Stimulated activated naive CD8-positive, alpha-beta T cell treated with anti-CD3 and anti-CD28 coated beads, Interleukin-15, Interleukin-2, amounts not matched to agents 100 ng/mL and 50 ng/mL, for 24 hours (primary cell): Measurements from ENCODE around the gene KRT31.
"Not testable (repeated sequence)": the region's sequence is repeated elsewhere in the genome, so short reads cannot be mapped to it uniquely, and the experiment has no call there.

Experiments used
- H3K27ac Mint-ChIP-seq: one replicate; pipeline ENCODE4 v1.8.0; 2021; ENCODE audit warnings: mild to moderate bottlenecking, mixed read lengths
- H3K27me3 Mint-ChIP-seq: one replicate; pipeline ENCODE4 v1.8.0; 2021; ENCODE audit warnings: mixed read lengths
- H3K36me3 Mint-ChIP-seq: one replicate; pipeline ENCODE4 v1.8.0; 2021; ENCODE audit warnings: low read depth, mixed read lengths
- H3K4me1 Mint-ChIP-seq: one replicate; pipeline ENCODE4 v1.8.0; 2021; ENCODE audit warnings: low read depth, mixed read lengths
- H3K4me3 Mint-ChIP-seq: one replicate; pipeline ENCODE4 v1.8.0; 2021; ENCODE audit warnings: mild to moderate bottlenecking, mixed read lengths
- H3K9me3 Mint-ChIP-seq: one replicate; pipeline ENCODE4 v1.8.0; 2021; ENCODE audit warnings: mixed read lengths

Gene KRT31

GRCh38 chr17:41424111-41424635 lies 26.8 kb upstream of the KRT31 start, which contains the start of gene KRT37:
TSS of gene KRT37 (minus strand) at chr17:41424585. CDS start at chr17:41424523, 62 bp downstream.
- H3K9me3 Mint-ChIP-seq, result no peaks in the 10 kb centered on the region
- no peaks in the 10 kb centered on the region for H3K4me1 Mint-ChIP-seq
- no peak within 1 kb of the TSS for H3K4me3 Mint-ChIP-seq
- H3K36me3 Mint-ChIP-seq, result no peaks in the 10 kb centered on the region
- H3K27ac Mint-ChIP-seq, result no peak within 1 kb of the TSS
- H3K27me3 Mint-ChIP-seq, result no peaks in the 10 kb centered on the region

- H3K27ac Mint-ChIP-seq, H3K9me3 Mint-ChIP-seq, H3K4me3 Mint-ChIP-seq, H3K4me1 Mint-ChIP-seq, H3K27me3 Mint-ChIP-seq, H3K36me3 Mint-ChIP-seq: not testable (repeated sequence)
These were observed 25.2 kb upstream of the KRT31 start for GRCh38 chr17:41422586-41422985.

GRCh38 chr17:41421617-41422016 lies 24.2 kb upstream of the KRT31 start:
- no peaks in the 10 kb centered on the region for H3K27me3 Mint-ChIP-seq
- no peaks in the 10 kb centered on the region for H3K9me3 Mint-ChIP-seq
- H3K4me3 Mint-ChIP-seq, result no peak overlapping the region
- H3K27ac Mint-ChIP-seq, result no peak overlapping the region
- H3K36me3 Mint-ChIP-seq, result no peaks in the 10 kb centered on the region
- H3K4me1 Mint-ChIP-seq, result no peaks in the 10 kb centered on the region

GRCh38 chr17:41421116-41421515 lies 23.7 kb upstream of the KRT31 start:
- no peaks in the 10 kb centered on the region for H3K4me1 Mint-ChIP-seq
- H3K27ac Mint-ChIP-seq, result no peak overlapping the region
- H3K4me3 Mint-ChIP-seq, result no peak overlapping the region
- no peaks in the 10 kb centered on the region for H3K9me3 Mint-ChIP-seq
- H3K27me3 Mint-ChIP-seq, result no peaks in the 10 kb centered on the region
- no peaks in the 10 kb centered on the region for H3K36me3 Mint-ChIP-seq

GRCh38 chr17:41420134-41420533 lies 22.7 kb upstream of the KRT31 start:
- no peak overlapping the region for H3K4me3 Mint-ChIP-seq
- no peaks in the 10 kb centered on the region for H3K27me3 Mint-ChIP-seq
- no peaks in the 10 kb centered on the region for H3K4me1 Mint-ChIP-seq
- no peak overlapping the region for H3K27ac Mint-ChIP-seq
- no peaks in the 10 kb centered on the region for H3K36me3 Mint-ChIP-seq
- no peaks in the 10 kb centered on the region for H3K9me3 Mint-ChIP-seq

- no peaks in the 10 kb centered on the region for H3K27me3 Mint-ChIP-seq
- no peak overlapping the region for H3K4me3 Mint-ChIP-seq
- no peaks in the 10 kb centered on the region for H3K36me3 Mint-ChIP-seq
- H3K4me1 Mint-ChIP-seq, result no peaks in the 10 kb centered on the region
- H3K27ac Mint-ChIP-seq, result no peak overlapping the region
- no peaks in the 10 kb centered on the region for H3K9me3 Mint-ChIP-seq
These were observed 22.3 kb upstream of the KRT31 start for GRCh38 chr17:41419716-41420115.

GRCh38 chr17:41418116-41418860 lies 20.9 kb upstream of the KRT31 start:
- Mint-ChIP-seq H3K4me1 (no peaks in the 10 kb centered on the region), H3K36me3 (no peaks in the 10 kb centered on the region), H3K9me3 (no peaks in the 10 kb centered on the region), H3K27me3 (peaks cover 4% of the 10 kb centered on the region), H3K4me3 (no peak overlapping the region), H3K27ac (no peak overlapping the region)

GRCh38 chr17:41417576-41418015 lies 20.2 kb upstream of the KRT31 start:
- no peak overlapping the region for H3K27ac Mint-ChIP-seq
- no peaks in the 10 kb centered on the region for H3K36me3 Mint-ChIP-seq
- peaks cover 4% of the 10 kb centered on the region for H3K27me3 Mint-ChIP-seq
- H3K4me1 Mint-ChIP-seq, result no peaks in the 10 kb centered on the region
- H3K9me3 Mint-ChIP-seq, result no peaks in the 10 kb centered on the region
- H3K4me3 Mint-ChIP-seq, result no peak overlapping the region

- Mint-ChIP-seq H3K4me3 (no peak overlapping the region), H3K27me3 (peaks cover 4% of the 10 kb centered on the region), H3K27ac (no peak overlapping the region), H3K9me3 (no peaks in the 10 kb centered on the region), H3K4me1 (no peaks in the 10 kb centered on the region), H3K36me3 (no peaks in the 10 kb centered on the region)
These were observed 19.7 kb upstream of the KRT31 start for GRCh38 chr17:41417127-41417526.

GRCh38 chr17:41416479-41416878 lies 19.1 kb upstream of the KRT31 start:
- Mint-ChIP-seq H3K9me3 (no peaks in the 10 kb centered on the region), H3K27ac (no peak overlapping the region), H3K27me3 (peaks cover 4% of the 10 kb centered on the region), H3K4me3 (no peak overlapping the region), H3K4me1 (no peaks in the 10 kb centered on the region), H3K36me3 (no peaks in the 10 kb centered on the region)

- H3K36me3 Mint-ChIP-seq, result no peaks in the 10 kb centered on the region
- H3K9me3 Mint-ChIP-seq, result no peaks in the 10 kb centered on the region
- no peaks in the 10 kb centered on the region for H3K4me1 Mint-ChIP-seq
- peaks cover 4% of the 10 kb centered on the region for H3K27me3 Mint-ChIP-seq
- H3K4me3 Mint-ChIP-seq, result no peak overlapping the region
- no peak overlapping the region for H3K27ac Mint-ChIP-seq
These were observed 18.5 kb upstream of the KRT31 start for GRCh38 chr17:41415833-41416335.

GRCh38 chr17:41415411-41415810 lies 18.0 kb upstream of the KRT31 start:
- Mint-ChIP-seq H3K4me3 (no peak overlapping the region), H3K27ac (no peak overlapping the region), H3K36me3 (no peaks in the 10 kb centered on the region), H3K9me3 (no peaks in the 10 kb centered on the region), H3K27me3 (peaks cover 4% of the 10 kb centered on the region), H3K4me1 (no peaks in the 10 kb centered on the region)

- no peaks in the 10 kb centered on the region for H3K9me3 Mint-ChIP-seq
- H3K36me3 Mint-ChIP-seq, result no peaks in the 10 kb centered on the region
- H3K27ac Mint-ChIP-seq, result no peak overlapping the region
- H3K4me1 Mint-ChIP-seq, result peaks cover 3% of the 10 kb centered on the region
- no peak overlapping the region for H3K4me3 Mint-ChIP-seq
- peaks cover 4% of the 10 kb centered on the region for H3K27me3 Mint-ChIP-seq
These were observed 16.6 kb upstream of the KRT31 start for GRCh38 chr17:41413982-41414381.

GRCh38 chr17:41413353-41413957 lies 16.0 kb upstream of the KRT31 start:
- Mint-ChIP-seq H3K4me3 (no peak overlapping the region), H3K36me3 (no peaks in the 10 kb centered on the region), H3K27me3 (peaks cover 4% of the 10 kb centered on the region), H3K4me1 (peaks cover 4% of the 10 kb centered on the region), H3K9me3 (no peaks in the 10 kb centered on the region), H3K27ac (no peak overlapping the region)

GRCh38 chr17:41411072-41411840 lies 13.8 kb upstream of the KRT31 start:
- Mint-ChIP-seq H3K27me3 (peaks cover 4% of the 10 kb centered on the region), H3K9me3 (no peaks in the 10 kb centered on the region), H3K36me3 (no peaks in the 10 kb centered on the region), H3K4me1 (peaks cover 4% of the 10 kb centered on the region), H3K27ac (no peak overlapping the region), H3K4me3 (no peak overlapping the region)
